HEK293T (cell line): ENCODE data around the gene TIMP2.
A peak's percentile ranks its signal among the peaks of the same experiment; 100 is the strongest.

Source experiments
- CTCF ChIA-PET: fragments of 350-600 bp; formaldehyde crosslinking; extraction: SDS; loops from one replicate; lab custom pipeline; 2021; ENCODE audit warnings: antibody characterized with exemption, inconsistent platforms; lab: Yijun Ruan, JAX
- POLR2A ChIA-PET: fragments of 350-600 bp; formaldehyde crosslinking; extraction: SDS; loops from one replicate; lab custom pipeline; 2020; ENCODE audit warnings: antibody characterized with exemption, inconsistent platforms; lab: Yijun Ruan, JAX
- DNase-seq: peaks from one replicate; pipeline ENCODE4 v3.0.0; 2012; ENCODE audit warnings: mixed read lengths; ENCODE audit errors: extremely low spot score
- ARNT ChIP-seq: fragments of 450-650 bp; IDR thresholded peaks from 2 replicates; pipeline ENCODE4 v1.6.1; 2017; ENCODE audit warnings: mild to moderate bottlenecking
- BHLHE40 ChIP-seq: fragments of 450-650 bp; IDR thresholded peaks from 2 replicates; pipeline ENCODE4 v1.6.1; 2016; ENCODE audit warnings: mild to moderate bottlenecking, moderate library complexity, borderline replicate concordance
- CTBP1 ChIP-seq: fragments of 450-650 bp; IDR thresholded peaks from 2 replicates; pipeline ENCODE4 v1.6.1; 2016; ENCODE audit warnings: borderline replicate concordance
- ELF4 ChIP-seq: fragments of 450-650 bp; IDR thresholded peaks from 2 replicates; pipeline ENCODE4 v1.6.1; 2017; ENCODE audit warnings: antibody characterized with exemption
- FOXA1 ChIP-seq: fragments of 450-650 bp; IDR thresholded peaks from 2 replicates; pipeline ENCODE4 v1.6.1; 2016; ENCODE audit warnings: mild to moderate bottlenecking
- FOXK2 ChIP-seq: fragments of 450-650 bp; IDR thresholded peaks from 2 replicates; pipeline ENCODE4 v1.6.1; 2016; ENCODE audit warnings: mild to moderate bottlenecking
- FOXM1 ChIP-seq: fragments of 450-650 bp; IDR thresholded peaks from 2 replicates; pipeline ENCODE4 v1.6.1; 2017; ENCODE audit warnings: mild to moderate bottlenecking, borderline replicate concordance
- HDGF ChIP-seq: fragments of 450-650 bp; IDR thresholded peaks from 2 replicates; pipeline ENCODE4 v1.6.1; 2017; ENCODE audit warnings: antibody characterized with exemption, borderline replicate concordance
- L3MBTL2 ChIP-seq: fragments of 450-650 bp; conservative IDR thresholded peaks from 2 replicates; pipeline ENCODE4 v1.6.1; 2016; ENCODE audit warnings: mild to moderate bottlenecking
- LEF1 ChIP-seq: fragments of 450-650 bp; IDR thresholded peaks from 2 replicates; pipeline ENCODE4 v1.6.1; 2017; ENCODE audit warnings: mild to moderate bottlenecking, borderline replicate concordance
- NFRKB ChIP-seq: fragments of 450-650 bp; IDR thresholded peaks from 2 replicates; pipeline ENCODE4 v1.6.1; 2016; ENCODE audit warnings: mild to moderate bottlenecking, moderate library complexity
- SP1 ChIP-seq: fragments of 450-650 bp; IDR thresholded peaks from 2 replicates; pipeline ENCODE4 v1.6.1; 2017
- SUZ12 ChIP-seq: fragments of 450-650 bp; IDR thresholded peaks from 2 replicates; pipeline ENCODE4 v1.6.1; 2016; ENCODE audit warnings: mild to moderate bottlenecking
- TARDBP ChIP-seq: fragments of 450-650 bp; IDR thresholded peaks from 2 replicates; pipeline ENCODE4 v1.6.1; 2016
- ZNF384 ChIP-seq: fragments of 450-650 bp; IDR thresholded peaks from 2 replicates; pipeline ENCODE4 v1.6.1; 2016
- TF ChIP-seq, protein P1 (sequence below): fragments of 450-650 bp; IDR thresholded peaks from 2 replicates; pipeline ENCODE4 v1.6.1; 2016

Gene TIMP2, protein sequence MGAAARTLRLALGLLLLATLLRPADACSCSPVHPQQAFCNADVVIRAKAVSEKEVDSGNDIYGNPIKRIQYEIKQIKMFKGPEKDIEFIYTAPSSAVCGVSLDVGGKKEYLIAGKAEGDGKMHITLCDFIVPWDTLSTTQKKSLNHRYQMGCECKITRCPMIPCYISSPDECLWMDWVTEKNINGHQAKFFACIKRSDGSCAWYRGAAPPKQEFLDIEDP

DNA sequence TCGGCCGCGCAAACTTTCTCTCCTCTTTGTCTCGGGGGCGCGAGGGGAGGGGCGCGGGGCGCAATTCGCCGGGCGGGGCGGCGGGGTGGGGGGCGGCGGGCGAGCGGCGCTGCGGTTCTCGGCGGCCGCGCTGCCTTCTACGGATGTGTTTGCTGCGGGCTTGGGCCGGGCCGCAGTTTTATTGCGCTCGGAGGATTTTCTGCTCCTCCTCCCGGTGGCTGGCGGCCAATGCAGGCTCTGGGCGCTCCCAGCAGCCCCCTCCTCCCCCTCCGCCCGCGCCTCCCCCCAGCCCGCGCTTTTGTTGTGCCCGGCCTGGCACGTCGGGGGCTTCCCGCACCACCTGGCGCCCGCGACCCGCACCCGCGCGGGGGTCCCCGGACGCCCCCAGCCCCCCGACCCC, at the start of gene TIMP2:
TIMP2 (minus strand) TSS at position 154 of the 400 bp plus-strand sequence. CDS start 299 bp downstream, outside the sequence.
- peak; percentile 94 for DNase-seq

DNA sequence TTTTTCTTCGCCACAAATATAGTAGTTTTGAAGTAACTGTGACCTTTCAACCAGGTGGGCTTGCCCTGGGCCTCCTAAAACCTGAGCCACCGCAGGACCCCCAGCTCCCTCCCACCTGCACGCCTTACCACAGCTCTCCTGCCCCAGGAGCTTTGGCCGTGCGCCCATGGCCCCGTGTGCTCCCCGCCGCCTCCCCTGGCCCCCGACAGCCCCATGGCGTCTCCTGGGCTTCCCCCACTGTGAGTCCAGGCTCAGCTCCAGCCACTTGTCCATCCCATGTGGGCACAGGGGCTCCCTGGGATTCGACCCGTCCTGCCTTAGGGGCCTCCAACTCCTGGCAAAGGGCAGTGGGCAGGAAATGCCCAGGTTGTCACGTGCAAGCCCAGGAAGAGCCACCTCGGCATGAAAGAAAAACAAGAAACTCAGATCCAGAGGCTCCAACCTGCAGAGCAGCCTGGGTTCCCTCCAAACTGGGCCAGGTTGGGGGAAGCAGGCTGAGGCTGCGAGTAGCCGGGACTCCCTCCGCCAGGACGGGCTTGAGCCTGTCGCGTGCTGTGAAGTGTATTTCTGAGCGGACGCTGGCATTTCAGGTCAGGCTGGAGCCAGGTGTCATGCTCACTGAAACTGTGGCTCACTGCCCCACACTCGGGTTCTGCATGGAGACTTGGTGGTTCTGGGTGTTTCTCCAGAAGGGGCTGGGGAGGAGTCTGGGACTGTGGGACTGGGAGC, 48.8 kb upstream of the TIMP2 start:
- DNase-seq: no peak
- CTCF ChIA-PET: no interaction called here
- no peak for TF ChIP-seq ZNF384
- TF ChIP-seq BHLHE40: no peak
- no peak for TF ChIP-seq HDGF
- TF ChIP-seq L3MBTL2: no peak
- no peak for TF ChIP-seq CTBP1
- TF ChIP-seq SP1: no peak
- TF ChIP-seq, protein P1, sequence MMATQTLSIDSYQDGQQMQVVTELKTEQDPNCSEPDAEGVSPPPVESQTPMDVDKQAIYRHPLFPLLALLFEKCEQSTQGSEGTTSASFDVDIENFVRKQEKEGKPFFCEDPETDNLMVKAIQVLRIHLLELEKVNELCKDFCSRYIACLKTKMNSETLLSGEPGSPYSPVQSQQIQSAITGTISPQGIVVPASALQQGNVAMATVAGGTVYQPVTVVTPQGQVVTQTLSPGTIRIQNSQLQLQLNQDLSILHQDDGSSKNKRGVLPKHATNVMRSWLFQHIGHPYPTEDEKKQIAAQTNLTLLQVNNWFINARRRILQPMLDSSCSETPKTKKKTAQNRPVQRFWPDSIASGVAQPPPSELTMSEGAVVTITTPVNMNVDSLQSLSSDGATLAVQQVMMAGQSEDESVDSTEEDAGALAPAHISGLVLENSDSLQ: no peak
- no peak for TF ChIP-seq ARNT
- TF ChIP-seq ELF4: no peak
- no peak for TF ChIP-seq TARDBP
- no peak for TF ChIP-seq FOXM1
- TF ChIP-seq FOXK2: no peak
- no peak for TF ChIP-seq NFRKB
- no peak for TF ChIP-seq LEF1
- no peak for TF ChIP-seq FOXA1
- no peak for TF ChIP-seq SUZ12
- POLR2A ChIA-PET: interaction anchor here (1.7 kb wide), 1 partner anchor 8 kb away, joined by 4 read pairs; no protein-coding TSS in a partner anchor

More for the DNA sequence above, at the start of gene TIMP2:
- TF ChIP-seq HDGF (no peak), FOXK2 (no peak), SUZ12 (no peak), NFRKB (no peak), TARDBP (no peak), ARNT (no peak), L3MBTL2 (no peak), SP1 (no peak), FOXA1 (no peak), CTBP1 (no peak), ZNF384 (no peak)
- TF ChIP-seq, protein P1: no peak
- POLR2A ChIA-PET: interaction anchor here (0.5 to 1.9 kb wide), 3 partner anchors 9 to 12 kb away, joined by 3 to 5 read pairs (median 4); no protein-coding TSS in a partner anchor
- CTCF ChIA-PET: no interaction called here

DNA sequence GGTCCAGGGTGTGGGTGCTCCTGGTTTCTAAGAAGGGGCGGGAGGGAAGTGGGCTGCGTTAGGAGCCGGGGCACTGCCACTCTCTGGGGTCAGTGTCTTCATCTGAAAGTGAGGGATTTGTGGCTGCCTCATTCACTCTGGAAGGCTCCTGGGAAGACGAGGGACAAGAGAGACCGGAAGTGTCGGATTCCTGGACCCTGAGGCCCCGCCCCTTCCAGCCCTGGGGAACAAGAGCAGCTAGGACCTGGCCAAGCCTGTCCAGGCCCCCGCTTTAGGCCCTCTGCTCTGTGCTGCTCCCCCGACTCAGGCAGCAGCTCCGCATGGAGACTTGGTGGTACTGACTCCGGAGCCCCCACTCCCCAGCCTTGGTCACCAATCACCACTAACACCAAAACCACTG, 48.0 kb upstream of the TIMP2 start:
- no peak for TF ChIP-seq ELF4
- TF ChIP-seq FOXM1: no peak
- TF ChIP-seq CTBP1: no peak
- no peak for TF ChIP-seq NFRKB
- TF ChIP-seq SP1: no peak
- no peak for TF ChIP-seq ARNT
- no peak for TF ChIP-seq FOXA1
- TF ChIP-seq TARDBP: no peak
- TF ChIP-seq FOXK2: no peak
- no peak for TF ChIP-seq ZNF384
- TF ChIP-seq L3MBTL2: no peak
- ChIA-PET CTCF (no interaction called here), POLR2A (no interaction called here)

DNA sequence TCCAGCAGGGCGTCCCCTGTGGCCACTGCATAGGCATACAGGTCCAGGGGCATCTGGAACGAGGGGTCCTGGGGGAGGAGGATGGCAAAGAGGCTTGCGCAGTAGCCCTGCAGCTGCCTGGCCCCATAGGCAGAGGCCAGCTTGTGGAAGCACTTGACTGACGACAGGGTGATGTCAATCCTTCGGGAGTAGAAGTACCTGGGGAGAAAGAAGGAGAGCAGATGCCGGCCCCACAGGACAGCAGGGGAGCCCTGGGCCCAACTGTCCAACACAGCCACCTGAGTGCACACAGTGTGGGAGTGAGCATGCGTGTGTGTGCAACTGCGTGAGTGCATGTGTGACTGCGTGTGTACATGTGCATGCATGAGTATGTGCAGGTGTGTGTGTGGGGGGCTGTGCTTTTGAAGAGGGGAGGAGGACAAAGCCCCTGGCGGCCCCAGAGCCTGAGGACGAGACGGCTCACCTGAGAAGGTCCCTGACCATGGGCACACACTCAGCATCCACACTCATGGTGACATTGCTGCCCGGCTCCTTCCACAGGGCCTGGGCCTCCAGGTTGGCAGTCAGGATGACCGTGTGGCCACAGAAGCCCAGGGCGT, 47.4 kb upstream of the TIMP2 start:
- no peak for DNase-seq
- CTCF ChIA-PET: interaction anchor here (0.9 to 3.1 kb wide), 5 partner anchors 19 to 120 kb away, joined by 3 to 27 read pairs (median 4); no protein-coding TSS in a partner anchor

More for the DNA sequence above, 48.0 kb upstream of the TIMP2 start:
- DNase-seq: no peak

More for the DNA sequence above, 47.4 kb upstream of the TIMP2 start:
- POLR2A ChIA-PET: interaction anchor here (1.0 kb wide), 1 partner anchor 152 kb away, joined by 3 read pairs; no protein-coding TSS in a partner anchor
- no peak for TF ChIP-seq FOXM1
- TF ChIP-seq, protein P1: no peak
- TF ChIP-seq SP1: no peak
- TF ChIP-seq SUZ12: no peak
- no peak for TF ChIP-seq TARDBP
- no peak for TF ChIP-seq LEF1
- TF ChIP-seq FOXA1: no peak
- TF ChIP-seq L3MBTL2: no peak
- TF ChIP-seq ELF4: no peak
